WTC11 (cell line): ENCODE results near the gene CNTN1. TPM values are rescaled to one million over a fixed set of nuclear protein-coding genes. Genes with fewer than 3 reads are reported as not detected.

Experiments used
- ATAC-seq: fragments of 200-7000 bp; cut with Tn5 transposase; 2 replicates; pipeline ENCODE4 v1.10.0; 2021; ENCODE audit warnings: mild to moderate bottlenecking, moderate library complexity
- CTCF ChIA-PET: fragments of 300-600 bp; sonication (Branson Sonifier 250); formaldehyde crosslinking; loops from one replicate; lab custom pipeline; 2021; ENCODE audit warnings: antibody characterized with exemption; lab: Charles Lee
- POLR2A ChIA-PET: fragments of 350-600 bp; sonication (Branson Sonifier 250); formaldehyde crosslinking; loops from one replicate; lab custom pipeline; 2021; ENCODE audit warnings: antibody characterized with exemption; lab: Charles Lee
- DNase-seq: peaks from one replicate; pipeline ENCODE4 v3.0.0; 2021; ENCODE audit warnings: low spot score
- H3K27ac Mint-ChIP-seq: 2 replicates; pipeline ENCODE4 v1.8.0; 2021; ENCODE audit warnings: mixed read lengths
- H3K27me3 Mint-ChIP-seq: 2 replicates; pipeline ENCODE4 v1.8.0; 2021; ENCODE audit warnings: low read depth, mild to moderate bottlenecking, moderate library complexity, mixed read lengths
- H3K36me3 Mint-ChIP-seq: 2 replicates; pipeline ENCODE4 v1.8.0; 2021; ENCODE audit warnings: mixed read lengths
- H3K4me1 Mint-ChIP-seq: 2 replicates; pipeline ENCODE4 v1.8.0; 2022; ENCODE audit warnings: mixed read lengths
- H3K4me3 Mint-ChIP-seq: 2 replicates; pipeline ENCODE4 v1.8.0; 2021; ENCODE audit warnings: mild to moderate bottlenecking, moderate library complexity, mixed read lengths
- H3K9me3 Mint-ChIP-seq: 2 replicates; pipeline ENCODE4 v1.8.0; 2021; ENCODE audit warnings: mixed read lengths
- ATF2 ChIP-seq: sonication (generic); formaldehyde crosslinking; IDR thresholded peaks from 2 replicates; pipeline ENCODE4 v1.8.1; 2022; ENCODE audit warnings: low read depth, missing genetic modification reagents, borderline replicate concordance
- ATF6 ChIP-seq: sonication (generic); formaldehyde crosslinking; IDR thresholded peaks from 2 replicates; pipeline ENCODE4 v1.8.1; 2023; ENCODE audit warnings: mild to moderate bottlenecking, missing genetic modification reagents
- CTCF ChIP-seq: fragments of 200-600 bp; IDR thresholded peaks from 2 replicates; pipeline ENCODE4 v1.8.0; 2022; ENCODE audit warnings: antibody characterized with exemption
- E2F1 ChIP-seq: sonication (generic); formaldehyde crosslinking; IDR thresholded peaks from 2 replicates; pipeline ENCODE4 v1.8.0; 2022; ENCODE audit warnings: mild to moderate bottlenecking, missing genetic modification reagents
- FOXP4 ChIP-seq: sonication (generic); formaldehyde crosslinking; IDR thresholded peaks from 2 replicates; pipeline ENCODE4 v1.8.0; 2022; ENCODE audit warnings: mild to moderate bottlenecking, missing genetic modification reagents
- GABPB1 ChIP-seq: sonication (generic); formaldehyde crosslinking; IDR thresholded peaks from 2 replicates; pipeline ENCODE4 v1.8.1; 2023; ENCODE audit warnings: mild to moderate bottlenecking, missing genetic modification reagents
- HMGA2 ChIP-seq: fragments of 250-450 bp; sonication (Bioruptor Pico); IDR thresholded peaks from 2 replicates; pipeline ENCODE4 v1.4.0; 2021; ENCODE audit warnings: mild to moderate bottlenecking, moderate library complexity
- MAX ChIP-seq: sonication (generic); formaldehyde crosslinking; IDR thresholded peaks from 2 replicates; pipeline ENCODE4 v1.8.0; 2022; ENCODE audit warnings: mild to moderate bottlenecking, missing genetic modification reagents
- MXD4 ChIP-seq: fragments of 250-450 bp; sonication (Bioruptor Pico); IDR thresholded peaks from 2 replicates; pipeline ENCODE4 v1.8.0; 2021; ENCODE audit warnings: mild to moderate bottlenecking, moderate library complexity, borderline replicate concordance
- NR3C1 ChIP-seq: sonication (generic); formaldehyde crosslinking; conservative IDR thresholded peaks from 2 replicates; pipeline ENCODE4 v1.8.1; 2023; ENCODE audit warnings: low read depth, mild to moderate bottlenecking, missing genetic modification reagents
- SMAD3 ChIP-seq: sonication (generic); formaldehyde crosslinking; IDR thresholded peaks from 2 replicates; pipeline ENCODE4 v1.8.0; 2022; ENCODE audit warnings: missing genetic modification reagents, mild to moderate bottlenecking, borderline replicate concordance
- SOX15 ChIP-seq: fragments of 250-450 bp; sonication (Bioruptor Pico); IDR thresholded peaks from 2 replicates; pipeline ENCODE4 v1.9.0; 2021; ENCODE audit warnings: mild to moderate bottlenecking
- SP1 ChIP-seq: sonication (generic); formaldehyde crosslinking; conservative IDR thresholded peaks from 2 replicates; pipeline ENCODE4 v1.8.1; 2022; ENCODE audit warnings: missing genetic modification reagents
- TP53 ChIP-seq: sonication (generic); formaldehyde crosslinking; IDR thresholded peaks from 2 replicates; pipeline ENCODE4 v1.8.1; 2023; ENCODE audit warnings: mild to moderate bottlenecking, missing genetic modification reagents
- USF2 ChIP-seq: sonication (generic); formaldehyde crosslinking; IDR thresholded peaks from 2 replicates; pipeline ENCODE4 v1.8.1; 2023; ENCODE audit warnings: mild to moderate bottlenecking, missing genetic modification reagents, moderate library complexity
- ZNF138 ChIP-seq: sonication (generic); formaldehyde crosslinking; conservative IDR thresholded peaks from 2 replicates; pipeline ENCODE4 v1.8.1; 2022; ENCODE audit warnings: mild to moderate bottlenecking, moderate library complexity, missing genetic modification reagents
- ZNF416 ChIP-seq: fragments of 250-450 bp; sonication (Bioruptor Pico); IDR thresholded peaks from 2 replicates; pipeline ENCODE4 v1.9.0; 2021; ENCODE audit warnings: mild to moderate bottlenecking, inconsistent platforms
- ZNF425 ChIP-seq: fragments of 250-450 bp; sonication (Bioruptor Pico); conservative IDR thresholded peaks from 2 replicates; pipeline ENCODE4 v1.9.0; 2021; ENCODE audit warnings: mild to moderate bottlenecking
- ZNF671 ChIP-seq: fragments of 250-450 bp; sonication (Bioruptor Pico); IDR thresholded peaks from 2 replicates; pipeline ENCODE4 v1.8.0; 2021; ENCODE audit warnings: mild to moderate bottlenecking
- total RNA-seq: library from RNA; stranded (reverse); gene quantifications from 3 replicates; pipeline ENCODE4 v1.2.3, GENCODE V29; 2021

Gene CNTN1
- total RNA-seq, 1 experiment from 2014 or later = 16.9 TPM

- no peaks in the 10 kb centered on the region for H3K4me1 Mint-ChIP-seq
- peaks cover 3% of the 10 kb centered on the region; the same call in 1 of the 2 replicates for H3K9me3 Mint-ChIP-seq
- no peak overlapping the region for H3K4me3 Mint-ChIP-seq
- H3K27me3 Mint-ChIP-seq = no peaks in the 10 kb centered on the region
- no peak for ATAC-seq
- H3K27ac Mint-ChIP-seq = no peak overlapping the region
- no peak for DNase-seq
- ChIA-PET CTCF (no interaction called here), POLR2A (interaction anchor here (0.6 kb wide), 1 partner anchor 109 kb away, joined by 3 read pairs; no protein-coding TSS in a partner anchor)
- H3K36me3 Mint-ChIP-seq = no peaks in the 10 kb centered on the region
- no peak for TF ChIP-seq USF2 (CRISPR knock-in tag)
- no peak for TF ChIP-seq ZNF425 (CRISPR knock-in tag)
- no peak for TF ChIP-seq NR3C1 (CRISPR knock-in tag)
- no peak for TF ChIP-seq ATF6
- TF ChIP-seq ATF2 (CRISPR knock-in tag) = no peak
- no peak for TF ChIP-seq MXD4
- TF ChIP-seq ZNF416 (CRISPR knock-in tag) = no peak
- no peak for TF ChIP-seq SP1
- TF ChIP-seq HMGA2 = no peak
- no peak for TF ChIP-seq SOX15 (CRISPR knock-in tag)
- TF ChIP-seq ZNF671 (CRISPR knock-in tag) = no peak
- no peak for TF ChIP-seq FOXP4
- TF ChIP-seq E2F1 (CRISPR knock-in tag) = no peak
- no peak for TF ChIP-seq GABPB1 (CRISPR knock-in tag)
- TF ChIP-seq ZNF138 = no peak
- no peak for TF ChIP-seq MAX (CRISPR knock-in tag)
- no peak for TF ChIP-seq TP53 (CRISPR knock-in tag)
- TF ChIP-seq CTCF = no peak
- no peak for TF ChIP-seq SMAD3
Observed at GRCh38 chr12:41032386-41032785, 340.1 kb downstream of the CNTN1 start.
